Neural cell (in vitro differentiated cells): ENCODE data around the gene AGBL1. TPM values are rescaled to one million over a fixed set of nuclear protein-coding genes. Genes with fewer than 3 reads are reported as not detected.

Experiments
- H2AFZ ChIP-seq: fragments of 200-600, 300-800 bp; sonication (generic), shearing (Covaris generic); 2 replicates; pipeline ENCODE4 v1.6.0; 2014; ENCODE audit warnings: low read depth, mild to moderate bottlenecking, antibody characterized with exemption, low read length, moderate library complexity
- H3F3A ChIP-seq: fragments of 200-600 bp; shearing (Covaris generic); 2 replicates; pipeline ENCODE4 v1.6.1; 2016; ENCODE audit warnings: mild to moderate bottlenecking, moderate library complexity, mixed read lengths, antibody characterized with exemption, low read length; ENCODE audit not compliant: insufficient read depth, poor library complexity, severe bottlenecking
- H3K27ac ChIP-seq: fragments of 200-600, 300-800 bp; sonication (generic), shearing (Covaris generic); 2 replicates; pipeline ENCODE4 v1.5.1; 2014; ENCODE audit warnings: mild to moderate bottlenecking, low read length, moderate library complexity
- H3K27me3 ChIP-seq: fragments of 300-800, 200-600 bp; sonication (generic), shearing (Covaris generic); 2 replicates; pipeline ENCODE4 v1.6.0; 2014; ENCODE audit warnings: mild to moderate bottlenecking, low read depth, low read length, moderate library complexity; ENCODE audit not compliant: insufficient read depth
- H3K36me3 ChIP-seq: fragments of 300-800, 200-600 bp; sonication (generic), shearing (Covaris generic); 2 replicates; pipeline ENCODE4 v1.5.1; 2014; ENCODE audit warnings: mild to moderate bottlenecking, antibody characterized with exemption, low read length, moderate library complexity; ENCODE audit not compliant: insufficient read depth
- H3K4me2 ChIP-seq: fragments of 300-800, 200-600 bp; sonication (generic), shearing (Covaris generic); 2 replicates; pipeline ENCODE4 v1.6.0; 2014; ENCODE audit warnings: mild to moderate bottlenecking, low read length
- H3K4me3 ChIP-seq: fragments of 300-800, 200-600 bp; sonication (generic), shearing (Covaris generic); 2 replicates; pipeline ENCODE4 v1.5.1; 2014; ENCODE audit warnings: mild to moderate bottlenecking, low read length, moderate library complexity
- H3K79me2 ChIP-seq: fragments of 200-600 bp; shearing (Covaris generic); replicated peaks from 2 replicates; pipeline ENCODE4 v1.6.0; 2014; ENCODE audit warnings: mild to moderate bottlenecking, low read length, moderate library complexity; ENCODE audit not compliant: insufficient read depth
- H3K9ac ChIP-seq: fragments of 300-800, 200-600 bp; sonication (generic), shearing (Covaris generic); 2 replicates; pipeline ENCODE4 v1.6.1; 2016; ENCODE audit warnings: mild to moderate bottlenecking, low read length, mixed read lengths
- H3K9me2 ChIP-seq: fragments of 200-600 bp; shearing (Covaris generic); 2 replicates; pipeline ENCODE4 v1.6.1; 2016; ENCODE audit warnings: mild to moderate bottlenecking, low read length, mixed read lengths; ENCODE audit not compliant: insufficient read depth
- H3K9me3 ChIP-seq: fragments of 200-600, 300-800 bp; sonication (generic), shearing (Covaris generic); 2 replicates; pipeline ENCODE4 v1.6.1; 2016; ENCODE audit warnings: mild to moderate bottlenecking, mixed run types, low read length, moderate library complexity, mixed read lengths
- H4K20me1 ChIP-seq: fragments of 200-600 bp; shearing (Covaris generic); 2 replicates; pipeline ENCODE4 v1.6.1; 2016; ENCODE audit warnings: mild to moderate bottlenecking, mixed run types; ENCODE audit not compliant: insufficient read depth
- EP300 ChIP-seq: fragments of 450-650 bp; conservative IDR thresholded peaks from 2 replicates; pipeline ENCODE4 v1.6.1; 2014; ENCODE audit warnings: antibody characterized with exemption, mild to moderate bottlenecking, moderate library complexity; ENCODE audit not compliant: poor library complexity, severe bottlenecking
- EZH2 ChIP-seq: fragments of 200-600, 300-800 bp; shearing (Covaris generic), sonication (generic); IDR thresholded peaks from 2 replicates; pipeline ENCODE4 v1.6.1; 2014; ENCODE audit warnings: antibody characterized with exemption, low read length, borderline replicate concordance, mild to moderate bottlenecking; ENCODE audit not compliant: insufficient read depth, poor library complexity, severe bottlenecking
- MXI1 ChIP-seq: fragments of 450-650 bp; conservative IDR thresholded peaks from 2 replicates; pipeline ENCODE4 v1.6.1; 2014; ENCODE audit warnings: antibody characterized with exemption, mild to moderate bottlenecking; ENCODE audit not compliant: poor library complexity, severe bottlenecking
- POLR2AphosphoS5 ChIP-seq: IDR thresholded peaks from 2 replicates; pipeline ENCODE4 v1.6.1; 2012
- RAD21 ChIP-seq: fragments of 450-650 bp; conservative IDR thresholded peaks from 2 replicates; pipeline ENCODE4 v1.6.1; 2014; ENCODE audit warnings: antibody characterized with exemption, mild to moderate bottlenecking, moderate library complexity
- REST ChIP-seq: IDR thresholded peaks from 2 replicates; pipeline ENCODE4 v1.6.1; 2012; ENCODE audit warnings: borderline replicate concordance
- SMC3 ChIP-seq: fragments of 450-650 bp; conservative IDR thresholded peaks from 2 replicates; pipeline ENCODE4 v1.6.1; 2014; ENCODE audit warnings: antibody characterized with exemption, mild to moderate bottlenecking, moderate library complexity; ENCODE audit not compliant: poor library complexity
- TAF1 ChIP-seq: IDR thresholded peaks from 2 replicates; pipeline ENCODE4 v1.6.1; 2012; ENCODE audit warnings: low read depth
- polyA plus RNA-seq: library from polyadenylated mRNA; depleted of rRNA; stranded (reverse); fragments of >200 nt; gene quantifications from 2 replicates; pipeline ENCODE4 v1.2.3, GENCODE V29; 2014
- TF ChIP-seq, protein P1 (sequence below): fragments of 450-650 bp; IDR thresholded peaks from 2 replicates; pipeline ENCODE4 v1.5.1; 2014; ENCODE audit warnings: antibody characterized with exemption, mild to moderate bottlenecking, moderate library complexity; ENCODE audit not compliant: poor library complexity, severe bottlenecking

Gene AGBL1
- polyA plus RNA-seq, 1 donor from 2014 or later, result 0.12 TPM

GRCh38 chr15:86055688-86056087 lies 24.0 kb upstream of the AGBL1 start:
- Histone ChIP-seq H3K9me2 (no peaks in the 10 kb centered on the region), H3K36me3 (no peaks in the 10 kb centered on the region), H3F3A (no peaks in the 10 kb centered on the region), H3K27ac (no peak overlapping the region), H4K20me1 (no peaks in the 10 kb centered on the region), H2AFZ (no peak overlapping the region), H3K27me3 (no peaks in the 10 kb centered on the region), H3K79me2 (no peaks in the 10 kb centered on the region), H3K9ac (no peak overlapping the region), H3K9me3 (no peaks in the 10 kb centered on the region), H3K4me2 (no peak overlapping the region), H3K4me3 (no peak overlapping the region)
- TF ChIP-seq EP300 (no peak), REST (no peak), EZH2 (no peak), SMC3 (no peak), MXI1 (no peak), RAD21 (no peak), TAF1 (no peak), POLR2AphosphoS5 (no peak)
- TF ChIP-seq, protein P1, sequence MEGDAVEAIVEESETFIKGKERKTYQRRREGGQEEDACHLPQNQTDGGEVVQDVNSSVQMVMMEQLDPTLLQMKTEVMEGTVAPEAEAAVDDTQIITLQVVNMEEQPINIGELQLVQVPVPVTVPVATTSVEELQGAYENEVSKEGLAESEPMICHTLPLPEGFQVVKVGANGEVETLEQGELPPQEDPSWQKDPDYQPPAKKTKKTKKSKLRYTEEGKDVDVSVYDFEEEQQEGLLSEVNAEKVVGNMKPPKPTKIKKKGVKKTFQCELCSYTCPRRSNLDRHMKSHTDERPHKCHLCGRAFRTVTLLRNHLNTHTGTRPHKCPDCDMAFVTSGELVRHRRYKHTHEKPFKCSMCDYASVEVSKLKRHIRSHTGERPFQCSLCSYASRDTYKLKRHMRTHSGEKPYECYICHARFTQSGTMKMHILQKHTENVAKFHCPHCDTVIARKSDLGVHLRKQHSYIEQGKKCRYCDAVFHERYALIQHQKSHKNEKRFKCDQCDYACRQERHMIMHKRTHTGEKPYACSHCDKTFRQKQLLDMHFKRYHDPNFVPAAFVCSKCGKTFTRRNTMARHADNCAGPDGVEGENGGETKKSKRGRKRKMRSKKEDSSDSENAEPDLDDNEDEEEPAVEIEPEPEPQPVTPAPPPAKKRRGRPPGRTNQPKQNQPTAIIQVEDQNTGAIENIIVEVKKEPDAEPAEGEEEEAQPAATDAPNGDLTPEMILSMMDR, result no peak

- peaks cover 2% of the 10 kb centered on the region for H3F3A ChIP-seq
- H3K4me2 ChIP-seq, result no peak overlapping the region
- no peak overlapping the region for H2AFZ ChIP-seq
- no peaks in the 10 kb centered on the region for H3K9me2 ChIP-seq
- H3K79me2 ChIP-seq, result no peaks in the 10 kb centered on the region
- no peaks in the 10 kb centered on the region for H3K27me3 ChIP-seq
- no peaks in the 10 kb centered on the region for H4K20me1 ChIP-seq
- no peak overlapping the region for H3K27ac ChIP-seq
- H3K9me3 ChIP-seq, result no peaks in the 10 kb centered on the region
- TF ChIP-seq MXI1, result no peak
- H3K9ac ChIP-seq, result no peak overlapping the region
- no peaks in the 10 kb centered on the region for H3K36me3 ChIP-seq
- H3K4me3 ChIP-seq, result no peak overlapping the region
Measured at GRCh38 chr15:86059851-86060250, 19.8 kb upstream of the AGBL1 start.

GRCh38 chr15:86060674-86061073 lies 19.0 kb upstream of the AGBL1 start:
- Histone ChIP-seq H3K9ac (no peak overlapping the region), H3K9me3 (no peaks in the 10 kb centered on the region), H3K4me2 (no peak overlapping the region), H3K9me2 (no peaks in the 10 kb centered on the region), H3K4me3 (no peak overlapping the region), H3K79me2 (no peaks in the 10 kb centered on the region), H3K36me3 (no peaks in the 10 kb centered on the region), H3K27me3 (no peaks in the 10 kb centered on the region), H3F3A (peaks cover 3% of the 10 kb centered on the region), H4K20me1 (no peaks in the 10 kb centered on the region), H3K27ac (no peak overlapping the region), H2AFZ (no peak overlapping the region)
- TF ChIP-seq EZH2 (no peak), EP300 (no peak), TAF1 (no peak), RAD21 (no peak), POLR2AphosphoS5 (no peak), SMC3 (no peak), MXI1 (no peak), REST (no peak)
- TF ChIP-seq, protein P1, result no peak
